HepG2 (cell line): ENCODE data around the gene TEC. TPM values are rescaled to one million over a fixed set of nuclear protein-coding genes. Genes with fewer than 3 reads are reported as not detected.

Experiments used
- ARNTL ChIP-seq: sonication (generic); formaldehyde crosslinking; IDR thresholded peaks from 2 replicates; pipeline ENCODE4 v1.4.0; 2020; ENCODE audit warnings: mild to moderate bottlenecking, missing genetic modification reagents
- BCL6 ChIP-seq: IDR thresholded peaks from 2 replicates; pipeline ENCODE4 v1.6.1; 2016; ENCODE audit warnings: missing genetic modification reagents, missing compliant biosample characterization
- BRD4 ChIP-seq: sonication (generic); formaldehyde crosslinking; IDR thresholded peaks from 2 replicates; pipeline ENCODE4 v1.4.0; 2020; ENCODE audit warnings: missing genetic modification reagents
- GFI1 ChIP-seq: sonication (generic); formaldehyde crosslinking; IDR thresholded peaks from 2 replicates; pipeline ENCODE4 v1.5.0; 2020; ENCODE audit warnings: missing genetic modification reagents, mild to moderate bottlenecking, borderline replicate concordance
- HES4 ChIP-seq: sonication (generic); formaldehyde crosslinking; IDR thresholded peaks from 2 replicates; pipeline ENCODE4 v1.9.0; 2021; ENCODE audit warnings: mild to moderate bottlenecking, missing genetic modification reagents, borderline replicate concordance
- HINFP ChIP-seq: sonication (generic); formaldehyde crosslinking; IDR thresholded peaks from 2 replicates; pipeline ENCODE4 v1.4.0; 2020; ENCODE audit warnings: low read depth, mild to moderate bottlenecking, missing genetic modification reagents
- HIVEP1 ChIP-seq: sonication (generic); formaldehyde crosslinking; IDR thresholded peaks from 2 replicates; pipeline ENCODE4 v1.4.0; 2020; ENCODE audit warnings: mild to moderate bottlenecking, missing genetic modification reagents
- KDM5B ChIP-seq: sonication (generic); formaldehyde crosslinking; IDR thresholded peaks from 2 replicates; pipeline ENCODE4 v1.4.0; 2020; ENCODE audit warnings: missing genetic modification reagents, mild to moderate bottlenecking, borderline replicate concordance
- MEIS1 ChIP-seq: sonication (generic); formaldehyde crosslinking; IDR thresholded peaks from 2 replicates; pipeline ENCODE4 v1.9.0; 2021; ENCODE audit warnings: mild to moderate bottlenecking, missing genetic modification reagents, moderate library complexity, borderline replicate concordance
- MEIS2 ChIP-seq: sonication (generic); formaldehyde crosslinking; IDR thresholded peaks from 2 replicates; pipeline ENCODE4 v1.9.0; 2021; ENCODE audit warnings: mild to moderate bottlenecking, missing genetic modification reagents
- MTF1 ChIP-seq: sonication (generic); formaldehyde crosslinking; IDR thresholded peaks from 2 replicates; pipeline ENCODE4 v1.5.0; 2020; ENCODE audit warnings: missing genetic modification reagents
- MXD1 ChIP-seq: sonication (generic); formaldehyde crosslinking; IDR thresholded peaks from 2 replicates; pipeline ENCODE4 v1.4.0; 2020; ENCODE audit warnings: mild to moderate bottlenecking, missing genetic modification reagents
- MXD3 ChIP-seq: IDR thresholded peaks from 2 replicates; pipeline ENCODE4 v1.6.1; 2016; ENCODE audit warnings: mild to moderate bottlenecking, missing biosample characterization, missing genetic modification reagents
- PHF8 ChIP-seq: sonication (generic); formaldehyde crosslinking; IDR thresholded peaks from 2 replicates; pipeline ENCODE4 v1.5.0; 2020; ENCODE audit warnings: missing genetic modification reagents
- ZFP91 ChIP-seq: sonication (generic); formaldehyde crosslinking; IDR thresholded peaks from 2 replicates; pipeline ENCODE4 v1.9.0; 2022; ENCODE audit warnings: missing genetic modification reagents, mild to moderate bottlenecking, borderline replicate concordance
- ZFX ChIP-seq: sonication (generic); formaldehyde crosslinking; IDR thresholded peaks from 2 replicates; pipeline ENCODE4 v1.4.0; 2020; ENCODE audit warnings: mild to moderate bottlenecking, low read depth, missing genetic modification reagents, moderate library complexity
- ZNF296 ChIP-seq: sonication (generic); formaldehyde crosslinking; conservative IDR thresholded peaks from 2 replicates; pipeline ENCODE4 v1.5.0; 2020; ENCODE audit warnings: mild to moderate bottlenecking, missing genetic modification reagents
- ZNF34 ChIP-seq: sonication (generic); formaldehyde crosslinking; IDR thresholded peaks from 2 replicates; pipeline ENCODE4 v1.4.0; 2020; ENCODE audit warnings: mild to moderate bottlenecking, missing genetic modification reagents, borderline replicate concordance
- ZNF564 ChIP-seq: sonication (generic); formaldehyde crosslinking; IDR thresholded peaks from 2 replicates; pipeline ENCODE4 v1.8.1; 2023; ENCODE audit warnings: mild to moderate bottlenecking, missing genetic modification reagents
- ZNF709 ChIP-seq: sonication (generic); formaldehyde crosslinking; IDR thresholded peaks from 2 replicates; pipeline ENCODE4 v1.5.0; 2020; ENCODE audit warnings: mild to moderate bottlenecking, missing genetic modification reagents
- ZNF710 ChIP-seq: sonication (generic); formaldehyde crosslinking; IDR thresholded peaks from 2 replicates; pipeline ENCODE4 v1.5.0; 2020; ENCODE audit warnings: mild to moderate bottlenecking, missing genetic modification reagents, borderline replicate concordance
- ZNF768 ChIP-seq: sonication (generic); formaldehyde crosslinking; IDR thresholded peaks from 2 replicates; pipeline ENCODE4 v1.4.0; 2020; ENCODE audit warnings: missing genetic modification reagents
- ZNF777 ChIP-seq: sonication (generic); formaldehyde crosslinking; IDR thresholded peaks from 2 replicates; pipeline ENCODE4 v1.4.0; 2020; ENCODE audit warnings: missing genetic modification reagents
- polyA plus RNA-seq, 8 experiments: library from polyadenylated mRNA; depleted of rRNA in 3 of 8; stranded (reverse) in 7 of 8; unstranded in 1 of 8; fragments of >200 nt; fragmentation: Illumina TruSeq in 4 of 8; extraction: Trizol in 4 of 8; gene quantifications; 2 replicates each; pipeline versions ENCODE4 v1.2.1 to v1.2.3, GENCODE V29; 2011 to 2016; ENCODE audit warnings: low read depth in 4 of 8, missing spikeins in 1 of 8, mixed read lengths in 1 of 8; ENCODE audit not compliant: insufficient read depth in 1 of 8
- total RNA-seq, 5 experiments: library from RNA; depleted of rRNA; stranded (reverse); fragments of >200 nt; fragmentation: Illumina TruSeq; extraction: Trizol; gene quantifications; 2 replicates each; pipeline ENCODE4 v1.2.3, GENCODE V29; 2016; ENCODE audit warnings: low read depth in 1 of 5

Gene TEC
- total and polyA plus RNA-seq, 2 of the 13 experiments (the other 11 are each of a cell fraction or from before 2014, with no cell fraction given): 0.05 to 0.20 TPM

- TF ChIP-seq MEIS1 (CRISPR knock-in tag) (0 out of 2 replicates have a peak, but pooled peaks have one; percentile 11), HINFP (CRISPR knock-in tag) (peak; percentile 98), MEIS2 (CRISPR knock-in tag) (no peak), ARNTL (0 out of 2 replicates have a peak, but pooled peaks have one; percentile 8), KDM5B (CRISPR knock-in tag) (peak; percentile 61; the same call in 1 of the 2 replicates), MTF1 (no peak), ZNF710 (CRISPR knock-in tag) (peak; percentile 49; the same call in 1 of the 2 replicates), PHF8 (CRISPR knock-in tag) (peak; percentile 37; the same call in 1 of the 2 replicates), ZNF296 (CRISPR knock-in tag) (0 out of 2 replicates have a peak, but pooled peaks have one; percentile 37), HIVEP1 (CRISPR knock-in tag) (0 out of 2 replicates have a peak, but pooled peaks have one; percentile 48), ZNF564 (CRISPR knock-in tag) (0 out of 2 replicates have a peak, but pooled peaks have one; percentile 8), MXD3 (CRISPR knock-in tag) (peak; percentile 42; the same call in 1 of the 2 replicates), ZFP91 (CRISPR knock-in tag) (peak; percentile 36; the same call in 1 of the 2 replicates), ZFX (CRISPR knock-in tag) (peak; percentile 23; the same call in 1 of the 2 replicates), MXD1 (CRISPR knock-in tag) (peak; percentile 37; the same call in 1 of the 2 replicates), ZNF34 (0 out of 2 replicates have a peak, but pooled peaks have one; percentile 10), HES4 (CRISPR knock-in tag) (no peak), ZNF777 (CRISPR knock-in tag) (peak; percentile 83), BCL6 (CRISPR knock-in tag) (peak; percentile 45; the same call in 1 of the 2 replicates), ZNF768 (CRISPR knock-in tag) (peak; percentile 56; the same call in 1 of the 2 replicates), ZNF709 (no peak), GFI1 (CRISPR knock-in tag) (no peak), BRD4 (no peak)
Observed at GRCh38 chr4:48268956-48269860, at the start of gene TEC (continued).
